ENCODE measurements around the gene FAM163A.

- TF ChIP-seq CTCF (IDR thresholded peaks at IDR 0.05) (no peak), POLR2A (IDR thresholded peaks at IDR 0.05) (no peak), EP300 (IDR thresholded peaks at IDR 0.05) (no peak)
Measured at GRCh38 chr1:179856296-179856695, 113.2 kb downstream of the FAM163A start.
